Measurements from ENCODE around the gene ITIH1. TPM values are rescaled to one million over a fixed set of nuclear protein-coding genes. Genes with fewer than 3 reads are reported as not detected.

The ITIH1 gene
- total RNA-seq, 1 donor from 2014 or later, result not detected

GRCh38 chr3:52787672-52788625 is 10.6 kb downstream of the ITIH1 start:
- peaks cover 7% of the 10 kb centered on the region for H3K27me3 ChIP-seq (ENCODE audit: insufficient read depth, low read length)
- FAIRE-seq (no peak), DNase-seq (ENCODE audit: low read depth) (no peak)
- H3K4me1 ChIP-seq (ENCODE audit: insufficient read depth, low read length), result no peaks in the 10 kb centered on the region
- peaks cover 51% of the 10 kb centered on the region for H3K27me3 Mint-ChIP-seq (ENCODE audit: low read depth, unreplicated experiment)
- no peak for TF ChIP-seq CTCF (IDR thresholded peaks at IDR 0.05; ENCODE audit: insufficient read depth, low read depth, low read length)
- no peak for TF ChIP-seq EZH2 (IDR thresholded peaks at IDR 0.05; ENCODE audit: insufficient read depth, low read length)
- H3K9ac ChIP-seq (ENCODE audit: low read length), result no peak overlapping the region
- no peak overlapping the region for H2AFZ ChIP-seq (ENCODE audit: low read depth, low read length)
- no peaks in the 10 kb centered on the region for H4K20me1 ChIP-seq (ENCODE audit: insufficient read depth, low read length)
- H3K27ac ChIP-seq (ENCODE audit: low read depth, low read length), result no peak overlapping the region
- no peaks in the 10 kb centered on the region for H3K36me3 ChIP-seq (ENCODE audit: insufficient read depth, low read length)
- no peak overlapping the region for H3K27ac Mint-ChIP-seq (ENCODE audit: unreplicated experiment)
- no peak overlapping the region for H3K4me3 ChIP-seq (ENCODE audit: insufficient read depth, low read depth, low read length)
- no peak overlapping the region for H3K4me3 Mint-ChIP-seq (ENCODE audit: unreplicated experiment)
- no peaks in the 10 kb centered on the region for H3K9me3 ChIP-seq (ENCODE audit: insufficient read depth, low read depth, low read length)
- H3K79me2 ChIP-seq (ENCODE audit: insufficient read depth, low read length), result no peaks in the 10 kb centered on the region
- no peaks in the 10 kb centered on the region for H3K36me3 Mint-ChIP-seq (ENCODE audit: low read depth, unreplicated experiment)
- H3K4me1 Mint-ChIP-seq (ENCODE audit: low read depth, unreplicated experiment), result no peaks in the 10 kb centered on the region
- peaks cover 5% of the 10 kb centered on the region for H3K9me3 Mint-ChIP-seq (ENCODE audit: unreplicated experiment)
- H3K4me2 ChIP-seq (ENCODE audit: low read length), result no peak overlapping the region

GRCh38 chr3:52788890-52789745 is 11.7 kb downstream of the ITIH1 start:
- peaks cover 1% of the 10 kb centered on the region for H3K27me3 ChIP-seq (ENCODE audit: insufficient read depth, low read length)
- H3K4me3 ChIP-seq (ENCODE audit: insufficient read depth, low read depth, low read length), result no peak overlapping the region
- no peaks in the 10 kb centered on the region for H3K79me2 ChIP-seq (ENCODE audit: insufficient read depth, low read length)
- H3K36me3 ChIP-seq (ENCODE audit: insufficient read depth, low read length), result no peaks in the 10 kb centered on the region
- FAIRE-seq (no peak), DNase-seq (ENCODE audit: low read depth) (no peak)
- no peaks in the 10 kb centered on the region for H4K20me1 ChIP-seq (ENCODE audit: insufficient read depth, low read length)
- no peaks in the 10 kb centered on the region for H3K9me3 ChIP-seq (ENCODE audit: insufficient read depth, low read depth, low read length)
- TF ChIP-seq EZH2 (IDR thresholded peaks at IDR 0.05; ENCODE audit: insufficient read depth, low read length) (no peak), CTCF (IDR thresholded peaks at IDR 0.05; ENCODE audit: insufficient read depth, low read depth, low read length) (no peak)
- no peak overlapping the region for H3K27ac ChIP-seq (ENCODE audit: low read depth, low read length)
- H3K9me3 Mint-ChIP-seq (ENCODE audit: unreplicated experiment), result peaks cover 2% of the 10 kb centered on the region
- no peak overlapping the region for H2AFZ ChIP-seq (ENCODE audit: low read depth, low read length)
- H3K9ac ChIP-seq (ENCODE audit: low read length), result no peak overlapping the region
- H3K4me3 Mint-ChIP-seq (ENCODE audit: unreplicated experiment), result no peak overlapping the region
- H3K4me2 ChIP-seq (ENCODE audit: low read length), result no peak overlapping the region
- H3K4me1 Mint-ChIP-seq (ENCODE audit: low read depth, unreplicated experiment), result no peaks in the 10 kb centered on the region
- H3K27ac Mint-ChIP-seq (ENCODE audit: unreplicated experiment), result no peak overlapping the region
- H3K27me3 Mint-ChIP-seq (ENCODE audit: low read depth, unreplicated experiment), result peaks cover 41% of the 10 kb centered on the region
- no peaks in the 10 kb centered on the region for H3K4me1 ChIP-seq (ENCODE audit: insufficient read depth, low read length)
- H3K36me3 Mint-ChIP-seq (ENCODE audit: low read depth, unreplicated experiment), result no peaks in the 10 kb centered on the region

Measured in astrocyte (in vitro differentiated cells and primary cell).